Stomach (tissue), 9 donors: ENCODE results near the gene MATN4. TPM values are rescaled to one million over a fixed set of nuclear protein-coding genes. Genes with fewer than 3 reads are reported as not detected.

Source experiments
- DNase-seq, 2 donors: peaks; one replicate each; pipeline versions ENCODE4 v3.0.0 to v3.0.0-alpha.2; 2013 to 2019
- H3K27ac ChIP-seq, 5 donors: fragments of 200-600 bp in 4 of 5; sonication (generic) in 4 of 5; one replicate each; pipeline ENCODE4 v1.5.1; 2013 to 2019; ENCODE audit warnings: mild to moderate bottlenecking in 1 of 5, moderate library complexity in 1 of 5
- H3K27me3 ChIP-seq, 3 donors: fragments of 200-600 bp; sonication (generic); one replicate each; pipeline ENCODE4 v1.5.1; 2017 to 2019; ENCODE audit warnings: mixed run types in 1 of 3
- H3K36me3 ChIP-seq, 4 donors: fragments of 200-600 bp; sonication (generic); 1 replicate in 3 of 4; 2 replicates in 1 of 4; pipeline ENCODE4 v1.5.1; 2016 to 2019
- H3K4me1 ChIP-seq, 4 donors: fragments of 200-600 bp; sonication (generic); one replicate each; pipeline ENCODE4 v1.5.1; 2016 to 2019
- H3K4me3 ChIP-seq, 4 donors: fragments of 200-600 bp; sonication (generic) in 3 of 4; one replicate each; pipeline ENCODE4 v1.5.1; 2016 to 2019; ENCODE audit warnings: mild to moderate bottlenecking in 1 of 4
- H3K9me3 ChIP-seq, 4 donors: fragments of 200-600 bp; sonication (generic); one replicate each; pipeline ENCODE4 v1.5.1; 2016 to 2019
- EP300 ChIP-seq: sonication (generic); formaldehyde crosslinking; IDR thresholded peaks from one replicate; pipeline ENCODE4 v1.6.1; 2017; ENCODE audit warnings: antibody characterized with exemption
- POLR2A ChIP-seq, 4 donors: fragments of 450-650 bp; IDR thresholded peaks; one replicate each; pipeline ENCODE4 v1.6.1; 2016; ENCODE audit warnings: antibody characterized with exemption in 4 of 4, control low read depth in 2 of 4, mild to moderate bottlenecking in 1 of 4, moderate library complexity in 1 of 4
- POLR2AphosphoS5 ChIP-seq, 3 donors: sonication (generic); formaldehyde crosslinking; IDR thresholded peaks; one replicate each; pipeline ENCODE4 v1.6.1; 2016; ENCODE audit warnings: antibody characterized with exemption in 3 of 3
- WGBS, 5 donors: extraction: QIAGEN DNeasy Blood & Tissue Kit in 3 of 5; methylation state at CpG; one replicate each; pipeline versions ENCODE4 v1.1.5 to v1.1.7; 2013 to 2018; 5-methylcytosine and 5-hydroxymethylcytosine counted together
- intact Hi-C: fragments of 100-400 bp; cut with DNase I; formaldehyde crosslinking; loops from one replicate; pipeline ENCODE4 v1.15.1; 2023; ENCODE audit warnings: low total_unique reads
- polyA plus RNA-seq, 3 donors: library from polyadenylated mRNA; stranded (reverse); fragments of 200-250 nt; gene quantifications; one replicate each; pipeline ENCODE4 v1.2.3, GENCODE V29; 2013
- total RNA-seq, 5 donors: library from RNA; depleted of rRNA; stranded (reverse); fragments of >200 nt; gene quantifications; one replicate each; pipeline versions ENCODE4 v1.1.0 to v1.2.3, GENCODE V29; 2014 to 2016
- TF ChIP-seq, protein P1 (sequence below), 7 experiments: fragments of 450-650 bp in 4 of 7; fragments of 200-600 bp in 3 of 7; sonication (generic) in 3 of 7; IDR thresholded peaks; one replicate each; pipeline ENCODE4 v1.5.1; 2016 to 2019; ENCODE audit warnings: antibody characterized with exemption in 7 of 7, control low read depth in 2 of 7, mild to moderate bottlenecking in 1 of 7
- donor health status: healthy with polysubstance abuse.
- donor health status: Bipolar disorder and iron deficiency.
- donor health status: healthy.

Gene MATN4
- total and polyA plus RNA-seq, 8 donors = 0.25 to 0.37 (median 0.30) TPM; not detected in 5

DNA sequence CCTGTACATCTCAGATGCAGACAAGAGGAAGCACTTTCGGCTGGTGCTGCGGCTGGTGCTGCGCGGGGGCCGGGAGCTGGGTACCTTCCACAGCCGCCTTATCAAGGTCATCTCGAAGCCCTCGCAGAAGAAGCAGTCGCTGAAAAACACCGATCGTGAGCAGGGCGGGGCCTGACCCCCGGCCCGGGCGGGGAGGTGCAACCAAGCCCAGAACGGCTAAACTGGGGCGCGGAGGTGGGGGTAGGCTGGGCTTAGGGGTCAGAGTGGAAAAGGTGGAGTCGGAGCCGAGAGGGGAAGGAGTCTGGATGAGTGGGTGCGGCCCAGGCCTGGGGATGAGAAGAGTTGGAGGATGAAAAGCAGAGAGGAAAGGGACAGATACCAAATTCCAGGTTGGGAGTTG lies 4.1 kb upstream of the MATN4 start:
- intact Hi-C loops = no loop called here
- DNase-seq = no peak
- 32 to 53% (median 38%) methylated on average over 21 of the region's 21 CpGs for WGBS, 5 donors

DNA sequence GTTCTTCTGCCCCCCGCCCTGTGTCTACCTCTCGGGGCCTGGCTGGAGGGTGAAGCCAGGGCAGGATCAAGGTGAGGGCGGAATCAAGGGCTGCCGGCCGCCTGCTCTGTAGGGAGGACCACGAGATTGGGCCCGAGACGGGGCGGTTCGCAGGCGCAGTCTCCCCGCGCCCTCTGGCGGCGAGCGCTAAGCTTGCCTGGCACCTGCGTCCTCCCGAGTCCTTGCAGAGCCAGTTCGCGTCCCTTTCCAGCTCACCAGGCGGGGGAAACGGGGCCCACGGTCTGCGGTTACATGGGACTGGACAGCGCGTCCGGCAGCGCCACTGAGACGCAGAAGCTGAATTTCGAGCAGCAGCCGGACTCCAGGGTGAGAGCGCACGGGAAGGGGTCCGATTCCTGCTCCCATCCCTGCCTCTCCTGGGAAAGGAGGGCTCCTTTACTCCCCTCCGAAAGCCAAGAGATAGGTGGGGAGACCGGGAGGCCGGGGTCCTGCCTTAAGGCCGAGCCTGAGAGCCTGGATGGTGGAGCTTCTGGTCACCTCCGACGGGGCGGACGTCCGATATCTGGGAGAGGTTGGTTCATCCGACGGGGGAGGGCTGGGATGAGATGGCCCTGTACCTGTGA lies 3.6 kb upstream of the MATN4 start:
- H3K4me3 ChIP-seq = no peak overlapping the region
- no peaks in the 10 kb centered on the region for H3K9me3 ChIP-seq
- peak; percentile 72 to 83 for DNase-seq
- no peak overlapping the region for H3K27ac ChIP-seq
- no peak for TF ChIP-seq EP300
- TF ChIP-seq, protein P1, sequence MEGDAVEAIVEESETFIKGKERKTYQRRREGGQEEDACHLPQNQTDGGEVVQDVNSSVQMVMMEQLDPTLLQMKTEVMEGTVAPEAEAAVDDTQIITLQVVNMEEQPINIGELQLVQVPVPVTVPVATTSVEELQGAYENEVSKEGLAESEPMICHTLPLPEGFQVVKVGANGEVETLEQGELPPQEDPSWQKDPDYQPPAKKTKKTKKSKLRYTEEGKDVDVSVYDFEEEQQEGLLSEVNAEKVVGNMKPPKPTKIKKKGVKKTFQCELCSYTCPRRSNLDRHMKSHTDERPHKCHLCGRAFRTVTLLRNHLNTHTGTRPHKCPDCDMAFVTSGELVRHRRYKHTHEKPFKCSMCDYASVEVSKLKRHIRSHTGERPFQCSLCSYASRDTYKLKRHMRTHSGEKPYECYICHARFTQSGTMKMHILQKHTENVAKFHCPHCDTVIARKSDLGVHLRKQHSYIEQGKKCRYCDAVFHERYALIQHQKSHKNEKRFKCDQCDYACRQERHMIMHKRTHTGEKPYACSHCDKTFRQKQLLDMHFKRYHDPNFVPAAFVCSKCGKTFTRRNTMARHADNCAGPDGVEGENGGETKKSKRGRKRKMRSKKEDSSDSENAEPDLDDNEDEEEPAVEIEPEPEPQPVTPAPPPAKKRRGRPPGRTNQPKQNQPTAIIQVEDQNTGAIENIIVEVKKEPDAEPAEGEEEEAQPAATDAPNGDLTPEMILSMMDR (IDR thresholded peaks at IDR 0.05) = peak in 5 of 7 experiments; percentile 13 to 82 (median 64)
- intact Hi-C loops = no loop called here
- 14 to 24% (median 16%) methylated on average over 32 to 45 of the region's 45 CpGs for WGBS, 5 donors
- H3K4me1 ChIP-seq = peaks cover 0 to 22% (median 14%) of the 10 kb centered on the region in 4 donors
- no peaks in the 10 kb centered on the region for H3K36me3 ChIP-seq
- H3K27me3 ChIP-seq = peaks cover 0 to 86% (median 30%) of the 10 kb centered on the region in 3 donors

More for the DNA sequence above, 4.1 kb upstream of the MATN4 start:
- no peaks in the 10 kb centered on the region for H3K9me3 ChIP-seq
- H3K27me3 ChIP-seq = peaks cover 0 to 86% (median 29%) of the 10 kb centered on the region in 3 donors
- TF ChIP-seq EP300 (no peak), POLR2AphosphoS5 (IDR thresholded peaks at IDR 0.05) (no peak), POLR2A (IDR thresholded peaks at IDR 0.05) (no peak)
- TF ChIP-seq, protein P1 (IDR thresholded peaks at IDR 0.05) = no peak
- no peak overlapping the region for H3K27ac ChIP-seq
- no peaks in the 10 kb centered on the region for H3K36me3 ChIP-seq
- H3K4me1 ChIP-seq = peaks cover 0 to 22% (median 14%) of the 10 kb centered on the region in 4 donors
- no peak overlapping the region for H3K4me3 ChIP-seq

DNA sequence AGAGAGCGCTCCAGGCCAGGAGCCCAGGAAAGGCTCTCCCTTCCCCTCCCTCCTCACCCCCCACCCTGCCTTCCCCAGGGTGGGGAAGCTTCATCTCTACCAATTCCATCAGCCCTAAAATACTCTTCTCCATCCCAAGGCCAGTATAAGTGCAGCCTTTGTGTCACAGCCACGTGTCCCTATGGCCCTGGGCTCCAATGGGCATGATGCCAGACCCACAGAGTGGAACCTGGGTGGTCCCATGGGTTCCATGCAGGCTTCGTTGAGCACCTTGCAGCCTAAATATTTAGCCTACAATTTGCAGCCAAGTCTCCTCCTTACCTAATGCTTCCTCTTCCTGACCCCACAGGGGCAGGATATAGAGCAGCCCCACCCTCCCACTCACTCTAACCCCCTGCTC lies 976 bp upstream of the MATN4 start:
- peaks cover 0 to 85% (median 31%) of the 10 kb centered on the region in 3 donors for H3K27me3 ChIP-seq
- intact Hi-C loops = no loop called here
- H3K4me3 ChIP-seq = no peak overlapping the region
- TF ChIP-seq POLR2A (IDR thresholded peaks at IDR 0.05) = no peak
- TF ChIP-seq, protein P1 (IDR thresholded peaks at IDR 0.05) = no peak
- TF ChIP-seq EP300 = no peak
- TF ChIP-seq POLR2AphosphoS5 (IDR thresholded peaks at IDR 0.05) = no peak
- WGBS, 5 donors = 63 to 90% (median 70%) methylated on average over 3 of the region's 3 CpGs
- peaks cover 5 to 28% (median 17%) of the 10 kb centered on the region in 4 donors for H3K4me1 ChIP-seq
- H3K36me3 ChIP-seq = no peaks in the 10 kb centered on the region
- H3K9me3 ChIP-seq = no peaks in the 10 kb centered on the region
- DNase-seq = no peak
- H3K27ac ChIP-seq = no peak overlapping the region

DNA sequence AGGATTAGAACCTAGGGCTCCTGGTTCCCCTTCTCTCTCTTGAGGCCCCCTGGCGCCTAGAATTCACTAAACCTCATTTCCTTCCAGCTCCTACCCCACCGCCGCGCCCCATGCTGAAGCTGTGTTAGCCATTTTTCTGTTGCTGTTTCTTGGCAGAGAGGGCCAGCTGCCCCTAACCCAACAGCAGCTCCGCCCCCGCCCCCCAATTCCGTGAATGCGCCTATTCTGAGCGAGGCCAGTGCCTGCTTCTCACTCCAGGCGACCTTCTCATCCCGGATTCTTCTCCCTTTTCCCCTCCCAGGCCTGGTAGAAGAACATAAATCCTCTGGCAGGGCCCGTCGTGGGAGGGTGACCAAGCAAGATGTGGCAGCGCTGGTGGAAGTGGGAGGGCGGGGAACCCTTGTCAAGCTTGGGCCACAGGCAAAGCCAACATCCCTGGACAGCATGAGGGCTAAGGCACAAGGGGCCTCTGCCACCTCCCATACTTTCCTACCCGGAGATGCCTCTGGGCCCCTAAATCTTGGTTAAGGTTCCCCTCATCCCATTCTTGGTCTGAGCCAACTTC lies 941 bp downstream of the MATN4 start:
- Histone ChIP-seq H3K27ac (no peak overlapping the region), H3K27me3 (peaks cover 0 to 82% (median 33%) of the 10 kb centered on the region in 3 donors), H3K4me3 (no peak overlapping the region), H3K4me1 (peaks cover 5 to 26% (median 16%) of the 10 kb centered on the region in 4 donors), H3K36me3 (no peaks in the 10 kb centered on the region), H3K9me3 (no peaks in the 10 kb centered on the region)
- DNase-seq = no peak
- 44 to 54% (median 53%) methylated on average over 16 of the region's 16 CpGs for WGBS, 5 donors
- intact Hi-C loops = no loop called here
- no peak for TF ChIP-seq EP300
- TF ChIP-seq POLR2A (IDR thresholded peaks at IDR 0.05) = no peak
- no peak for TF ChIP-seq POLR2AphosphoS5 (IDR thresholded peaks at IDR 0.05)
- TF ChIP-seq, protein P1 (IDR thresholded peaks at IDR 0.05) = no peak
